Ascending aorta (tissue), 2 donors: Measurements from ENCODE around the gene HTR2B. TPM values are rescaled to one million over a fixed set of nuclear protein-coding genes. Genes with fewer than 3 reads are reported as not detected.
"Not testable (repeated sequence)": the region's sequence is repeated elsewhere in the genome, so short reads cannot be mapped to it uniquely, and the experiment has no call there.

Source experiments
- DNase-seq, 2 donors: peaks; one replicate each; pipeline ENCODE4 v3.0.0-alpha.2; 2019; ENCODE audit warnings: low spot score in 2 of 2
- H3K27ac ChIP-seq, 2 donors: fragments of 200-600 bp; sonication (generic); one replicate each; pipeline ENCODE4 v1.5.1; 2016 to 2017; ENCODE audit warnings: mild to moderate bottlenecking in 1 of 2
- H3K27me3 ChIP-seq: fragments of 200-600 bp; sonication (generic); one replicate; pipeline ENCODE4 v1.5.1; 2017
- H3K36me3 ChIP-seq, 2 donors: fragments of 200-600 bp; sonication (generic); one replicate each; pipeline ENCODE4 v1.5.1; 2016
- H3K4me1 ChIP-seq, 2 donors: fragments of 200-600 bp; sonication (generic); one replicate each; pipeline ENCODE4 v1.5.1; 2016 to 2017; ENCODE audit warnings: mild to moderate bottlenecking in 1 of 2
- H3K4me3 ChIP-seq, 2 donors: fragments of 200-600 bp; sonication (generic); one replicate each; pipeline ENCODE4 v1.5.1; 2016 to 2017; ENCODE audit warnings: mild to moderate bottlenecking in 1 of 2
- H3K9me3 ChIP-seq, 2 donors: fragments of 200-600 bp; sonication (generic); one replicate each; pipeline ENCODE4 v1.5.1; 2016
- CTCF ChIP-seq, 3 experiments: fragments of 200-600 bp in 2 of 3; fragments of 450-650 bp in 1 of 3; sonication (generic) in 2 of 3; IDR thresholded peaks; one replicate each; pipeline ENCODE4 v1.5.1; 2016 to 2019; ENCODE audit warnings: antibody characterized with exemption in 3 of 3, mild to moderate bottlenecking in 1 of 3, moderate library complexity in 1 of 3
- intact Hi-C: fragments of 100-400 bp; cut with DNase I; formaldehyde crosslinking; loops from one replicate; pipeline ENCODE4 v1.15.1; 2023
- total RNA-seq: library from RNA; depleted of rRNA; stranded (reverse); fragments of >200 nt; gene quantifications from one replicate; pipeline ENCODE4 v1.1.0, GENCODE V29; 2016

Gene HTR2B
- total RNA-seq, 1 donor from 2014 or later, result 0.75 TPM

GRCh38 chr2:231110551-231110950 is 14.3 kb downstream of the HTR2B start:
- intact Hi-C loops, result no loop called here
- Histone ChIP-seq H3K27me3 (no peaks in the 10 kb centered on the region), H3K27ac (no peak overlapping the region), H3K4me1 (peaks cover 0 to 3% of the 10 kb centered on the region in 2 donors), H3K36me3 (peaks cover 0 to 9% of the 10 kb centered on the region in 2 donors), H3K4me3 (no peak overlapping the region), H3K9me3 (no peaks in the 10 kb centered on the region)
- TF ChIP-seq CTCF (IDR thresholded peaks at IDR 0.05), result peak; percentile 12 to 51 (median 38)
- no peak for DNase-seq

- Histone ChIP-seq H3K4me3 (no peak overlapping the region), H3K4me1 (no peaks in the 10 kb centered on the region), H3K27me3 (no peaks in the 10 kb centered on the region), H3K9me3 (peaks cover 10% of the 10 kb centered on the region in 2 donors), H3K36me3 (peaks cover 12 to 26% of the 10 kb centered on the region in 2 donors), H3K27ac (peak overlapping the region; percentile 31 to 50)
- intact Hi-C loops, result loop anchor here (1.0 to 5.0 kb wide), 3 partner anchors 88 to 349 kb away; no protein-coding TSS in a partner anchor
- DNase-seq, result peak in 1 of 2 donors; percentile 81
- peak; percentile 81 to 88 (median 83) for TF ChIP-seq CTCF (IDR thresholded peaks at IDR 0.05)
Measured at GRCh38 chr2:231104115-231104713, 20.6 kb downstream of the HTR2B start.

- Histone ChIP-seq H3K27ac (peak overlapping the region; percentile 31 to 50), H3K36me3 (peaks cover 12 to 33% of the 10 kb centered on the region in 2 donors), H3K9me3 (peaks cover 10 to 15% of the 10 kb centered on the region in 2 donors), H3K27me3 (no peaks in the 10 kb centered on the region), H3K4me1 (no peaks in the 10 kb centered on the region), H3K4me3 (no peak overlapping the region)
- no peak for TF ChIP-seq CTCF (IDR thresholded peaks at IDR 0.05)
- intact Hi-C loops, result loop anchor here (5.0 kb wide), 1 partner anchor 125 kb away; no protein-coding TSS in a partner anchor
- no peak for DNase-seq
Measured at GRCh38 chr2:231102772-231103171, 22.1 kb downstream of the HTR2B start.

- no peak overlapping the region for H3K27ac ChIP-seq
- intact Hi-C loops, result loop anchor here (5.0 kb wide), 1 partner anchor 126 kb away; no protein-coding TSS in a partner anchor
Measured at GRCh38 chr2:231100990-231101389, 23.9 kb downstream of the HTR2B start.

GRCh38 chr2:231100321-231100720 is 24.5 kb downstream of the HTR2B start:
- H3K36me3 ChIP-seq, result peaks cover 15 to 45% of the 10 kb centered on the region in 2 donors
- intact Hi-C loops, result loop anchor here (5.0 kb wide), 1 partner anchor 127 kb away; no protein-coding TSS in a partner anchor

More at GRCh38 chr2:231100990-231101389, 23.9 kb downstream of the HTR2B start:
- no peak for DNase-seq
- no peak for TF ChIP-seq CTCF (IDR thresholded peaks at IDR 0.05)
- Histone ChIP-seq H3K27me3 (no peaks in the 10 kb centered on the region), H3K4me1 (no peaks in the 10 kb centered on the region), H3K4me3 (no peak overlapping the region), H3K36me3 (peaks cover 15 to 45% of the 10 kb centered on the region in 2 donors), H3K9me3 (peaks cover 10 to 15% of the 10 kb centered on the region in 2 donors)

GRCh38 chr2:231099918-231100317 is 24.9 kb downstream of the HTR2B start:
- no peak overlapping the region for H3K4me3 ChIP-seq
- no peak for DNase-seq
- no peaks in the 10 kb centered on the region for H3K4me1 ChIP-seq
- TF ChIP-seq CTCF (IDR thresholded peaks at IDR 0.05), result no peak
- peaks cover 15 to 45% of the 10 kb centered on the region in 2 donors for H3K36me3 ChIP-seq
- H3K27ac ChIP-seq, result no peak overlapping the region
- peaks cover 10 to 15% of the 10 kb centered on the region in 2 donors for H3K9me3 ChIP-seq
- H3K27me3 ChIP-seq, result no peaks in the 10 kb centered on the region
- intact Hi-C loops, result loop anchor here (5.0 kb wide), 1 partner anchor 127 kb away; no protein-coding TSS in a partner anchor

More at GRCh38 chr2:231100321-231100720, 24.5 kb downstream of the HTR2B start:
- H3K9me3 ChIP-seq, result peaks cover 10 to 15% of the 10 kb centered on the region in 2 donors
- H3K4me3 ChIP-seq, DNase-seq, H3K27ac ChIP-seq, H3K4me1 ChIP-seq, H3K27me3 ChIP-seq: not testable (repeated sequence)
